K562 (cell line): ENCODE data around the gene CCL13. TPM values are rescaled to one million over a fixed set of nuclear protein-coding genes. Genes with fewer than 3 reads are reported as not detected.

Experiments
- ASH1L ChIP-seq: fragments of 450-650 bp; IDR thresholded peaks from 2 replicates; pipeline ENCODE4 v1.6.1; 2018; ENCODE audit warnings: borderline replicate concordance, mild to moderate bottlenecking, low read depth; ENCODE audit not compliant: partially characterized antibody
- DPF2 ChIP-seq: fragments of 450-650 bp; IDR thresholded peaks from 2 replicates; pipeline ENCODE4 v1.6.1; 2016
- FOXP4 ChIP-seq: sonication (generic); formaldehyde crosslinking; IDR thresholded peaks from 2 replicates; pipeline ENCODE4 v1.8.0; 2022; ENCODE audit warnings: mild to moderate bottlenecking, missing genetic modification reagents, borderline replicate concordance
- GABPB1 ChIP-seq: sonication (generic); formaldehyde crosslinking; IDR thresholded peaks from 2 replicates; pipeline ENCODE4 v1.8.0; 2022; ENCODE audit warnings: mild to moderate bottlenecking, missing genetic modification reagents
- KAT2B ChIP-seq: IDR thresholded peaks from one replicate; pipeline ENCODE4 v1.6.1; 2012; ENCODE audit warnings: low read depth, mild to moderate bottlenecking, control low read depth, inconsistent platforms, low read length, moderate library complexity
- KAT7 ChIP-seq: sonication (generic); formaldehyde crosslinking; IDR thresholded peaks from 2 replicates; pipeline ENCODE4 v1.8.0; 2022; ENCODE audit warnings: missing genetic modification reagents, mild to moderate bottlenecking, borderline replicate concordance
- KDM5B ChIP-seq: fragments of 200-600 bp; sonication (generic); IDR thresholded peaks from 2 replicates; pipeline ENCODE4 v1.6.1; 2012; ENCODE audit warnings: low read depth, mild to moderate bottlenecking, moderate library complexity, low read length, control low read depth, inconsistent platforms; ENCODE audit not compliant: insufficient replicate concordance
- MEF2A ChIP-seq: IDR thresholded peaks from 2 replicates; pipeline ENCODE4 v1.6.1; 2011; ENCODE audit warnings: low read depth, mild to moderate bottlenecking, low read length, moderate library complexity; ENCODE audit not compliant: control insufficient read depth
- NCOA2 ChIP-seq, 2 experiments: fragments of 450-650 bp; IDR thresholded peaks; 2 replicates each; pipeline ENCODE4 v1.6.1; 2018; ENCODE audit warnings: mild to moderate bottlenecking in 2 of 2, moderate library complexity in 1 of 2; ENCODE audit not compliant: partially characterized antibody in 2 of 2
- NFATC3 ChIP-seq: fragments of 450-650 bp; IDR thresholded peaks from 2 replicates; pipeline ENCODE4 v1.6.1; 2017; ENCODE audit warnings: mild to moderate bottlenecking
- PHF8 ChIP-seq: fragments of 200-600 bp; sonication (generic); IDR thresholded peaks from 2 replicates; pipeline ENCODE4 v1.6.1; 2012; ENCODE audit warnings: mixed run types, mild to moderate bottlenecking, inconsistent platforms, low read length, moderate library complexity, borderline replicate concordance
- POLR2AphosphoS2 ChIP-seq: IDR thresholded peaks from 2 replicates; pipeline ENCODE4 v1.6.1; 2012; ENCODE audit warnings: low read length, improper control_type of control experiment
- REST ChIP-seq, 2 experiments: fragments of 450-650 bp; formaldehyde crosslinking in 1 of 2; IDR thresholded peaks; 2 replicates each; pipeline versions ENCODE4 v1.4.0 to v1.6.1; 2014 to 2020; ENCODE audit warnings: mild to moderate bottlenecking in 2 of 2, borderline replicate concordance in 1 of 2, low read depth in 1 of 2
- SAP30 ChIP-seq: fragments of 200-600 bp; sonication (generic); IDR thresholded peaks from 2 replicates; pipeline ENCODE4 v1.6.1; 2012; ENCODE audit warnings: borderline replicate concordance, low read depth, mild to moderate bottlenecking, moderate library complexity, low read length, control low read depth, inconsistent platforms; ENCODE audit not compliant: insufficient read depth, poor library complexity, severe bottlenecking
- STAT5A ChIP-seq: IDR thresholded peaks from 2 replicates; pipeline ENCODE4 v1.6.1; 2012; ENCODE audit warnings: low read length, inconsistent platforms, borderline replicate concordance
- ZNF347 ChIP-seq: fragments of 450-650 bp; formaldehyde crosslinking; IDR thresholded peaks from 2 replicates; pipeline ENCODE4 v1.4.0; 2020; ENCODE audit warnings: low read depth, mild to moderate bottlenecking, moderate library complexity
- ZNF395 ChIP-seq: fragments of 200-800 bp; sonication (Bioruptor generic); IDR thresholded peaks from 2 replicates; pipeline ENCODE4 v1.6.1; 2017; ENCODE audit warnings: missing genetic modification characterization, missing compliant biosample characterization
- polyA plus RNA-seq, 8 experiments: library from polyadenylated mRNA; depleted of rRNA in 4 of 8; stranded (reverse) in 5 of 8; unstranded in 3 of 8; fragments of >200 nt; fragmentation: Nextera tagmentation in 2 of 8; fragmentation: Illumina TruSeq in 1 of 8; extraction: Ambion mirVana in 2 of 8; extraction: Trizol in 1 of 8; gene quantifications; 2 replicates each; pipeline versions ENCODE4 v1.2.1 to v1.2.3, GENCODE V29; 2011 to 2014; ENCODE audit warnings: inconsistent platforms in 1 of 8, missing spikeins in 1 of 8
- total RNA-seq, 7 experiments: library from RNA; depleted of rRNA in 6 of 7; stranded (reverse); fragments of >200 nt in 6 of 7; fragmentation: Illumina TruSeq in 2 of 7; extraction: Trizol in 2 of 7; gene quantifications; 2 replicates each; pipeline versions ENCODE4 v1.2.1 to v1.2.3, GENCODE V29; 2011 to 2021; ENCODE audit warnings: low replicate concordance in 1 of 7

The CCL13 gene
- total and polyA plus RNA-seq, 9 of the 15 experiments (the other 6 are each of a cell fraction or from before 2014, with no cell fraction given): not detected

GRCh38 chr17:34347063-34347462, 9.2 kb upstream of the CCL13 start (continued):
- TF ChIP-seq REST (IDR thresholded peaks at IDR 0.05; ENCODE audit: borderline replicate concordance) (no peak), REST (CRISPR knock-in tag; IDR thresholded peaks at IDR 0.05; ENCODE audit: low read depth) (no peak), FOXP4 (CRISPR knock-in tag) (no peak), KAT2B (no peak), PHF8 (no peak), DPF2 (no peak), NCOA2 (IDR thresholded peaks at IDR 0.05; ENCODE audit: partially characterized antibody in 2 of 2) (no peak), GABPB1 (CRISPR knock-in tag) (no peak), KAT7 (CRISPR knock-in tag) (no peak), MEF2A (no peak), POLR2AphosphoS2 (no peak), STAT5A (no peak), ASH1L (no peak), ZNF347 (CRISPR knock-in tag) (no peak), NFATC3 (no peak), ZNF395 (peak; percentile 52; the same call in 1 of the 2 replicates), SAP30 (no peak), KDM5B (no peak)
